CD4-positive, alpha-beta T cell treated with Interleukin-1 beta for 1 hour (primary cell): Measurements from ENCODE around the gene MYO1C.
A peak's percentile ranks its signal among the peaks of the same experiment; 100 is the strongest.
"Not testable (repeated sequence)": the region's sequence is repeated elsewhere in the genome, so short reads cannot be mapped to it uniquely, and the experiment has no call there.

Experiments
- DNase-seq, 2 donors: peaks; one replicate each; pipeline ENCODE4 v3.0.0-alpha.2; 2020 to 2022

The MYO1C gene

GRCh38 chr17:1460233-1460632 is 32.3 kb downstream of the MYO1C start:
- no peak for DNase-seq

- peak; percentile 98 for DNase-seq
Measured at GRCh38 chr17:1455797-1456599, 36.5 kb downstream of the MYO1C start, which contains the start of gene CRK. Gene CRK, minus strand, starts transcription at chr17:1456232. Its CDS starts 115 bp downstream, at chr17:1456117.

- DNase-seq, result peak; percentile 44 to 45
Measured at GRCh38 chr17:1455291-1455796, 37.1 kb downstream of the MYO1C start.

GRCh38 chr17:1454541-1454940 is 37.9 kb downstream of the MYO1C start:
- DNase-seq, result no peak

- not testable (repeated sequence) for DNase-seq
Measured at GRCh38 chr17:1453694-1454093, 38.8 kb downstream of the MYO1C start.

- DNase-seq, result no peak
Measured at GRCh38 chr17:1452836-1453235, 39.6 kb downstream of the MYO1C start.

- not testable (repeated sequence) for DNase-seq
Measured at GRCh38 chr17:1450261-1450660, 42.2 kb downstream of the MYO1C start.

- DNase-seq, result no peak
Measured at GRCh38 chr17:1449412-1449967, 43.0 kb downstream of the MYO1C start.

- DNase-seq, result no peak
Measured at GRCh38 chr17:1447052-1447451, 45.4 kb downstream of the MYO1C start.

- no peak for DNase-seq
Measured at GRCh38 chr17:1446201-1446600, 46.3 kb downstream of the MYO1C start.

GRCh38 chr17:1445695-1446094 is 46.8 kb downstream of the MYO1C start:
- not testable (repeated sequence) for DNase-seq

- DNase-seq, result not testable (repeated sequence)
Measured at GRCh38 chr17:1442721-1443120, 49.8 kb downstream of the MYO1C start.

GRCh38 chr17:1442187-1442586 is 50.3 kb downstream of the MYO1C start:
- no peak for DNase-seq

- DNase-seq, result no peak
Measured at GRCh38 chr17:1440921-1441320, 51.6 kb downstream of the MYO1C start.

- DNase-seq, result no peak
Measured at GRCh38 chr17:1438593-1439083, 53.8 kb downstream of the MYO1C start.

GRCh38 chr17:1435326-1435725 is 57.2 kb downstream of the MYO1C start:
- no peak for DNase-seq

- DNase-seq, result no peak
Measured at GRCh38 chr17:1434150-1434549, 58.3 kb downstream of the MYO1C start.

GRCh38 chr17:1431631-1432104 is 60.8 kb downstream of the MYO1C start:
- no peak for DNase-seq

GRCh38 chr17:1423456-1424135 is 68.9 kb downstream of the MYO1C start:
- no peak for DNase-seq

- DNase-seq, result no peak
Measured at GRCh38 chr17:1422885-1423284, 69.6 kb downstream of the MYO1C start.

- DNase-seq, result no peak
Measured at GRCh38 chr17:1421470-1421869, 71.0 kb downstream of the MYO1C start.

- DNase-seq, result no peak
Measured at GRCh38 chr17:1420981-1421380, 71.5 kb downstream of the MYO1C start.

- DNase-seq, result no peak
Measured at GRCh38 chr17:1420163-1420562, 72.3 kb downstream of the MYO1C start.
